Vagina (tissue), 2 donors: ENCODE results near the gene TERC. TPM values are rescaled to one million over a fixed set of nuclear protein-coding genes. Genes with fewer than 3 reads are reported as not detected.

ENCODE experiments used
- DNase-seq, 2 donors: peaks; one replicate each; pipeline ENCODE4 v3.0.0-alpha.2; 2017; ENCODE audit errors: extremely low spot score in 2 of 2
- H3K27ac ChIP-seq: fragments of 200-600 bp; sonication (generic); one replicate; pipeline ENCODE4 v1.5.1; 2019
- H3K27me3 ChIP-seq: fragments of 200-600 bp; sonication (generic); one replicate; pipeline ENCODE4 v1.5.1; 2019
- H3K36me3 ChIP-seq, 2 donors: fragments of 200-600 bp; sonication (generic); one replicate each; pipeline ENCODE4 v1.5.1; 2017 to 2019
- H3K4me1 ChIP-seq: fragments of 200-600 bp; sonication (generic); one replicate; pipeline ENCODE4 v1.5.1; 2019
- H3K4me3 ChIP-seq, 2 donors: fragments of 200-600 bp; sonication (generic); 1 replicate in 1 of 2; 2 replicates in 1 of 2; pipeline ENCODE4 v1.5.1; 2016 to 2019
- H3K9me3 ChIP-seq: fragments of 200-600 bp; sonication (generic); one replicate; pipeline ENCODE4 v1.5.1; 2019
- POLR2A ChIP-seq, 2 donors: fragments of 450-650 bp; IDR thresholded peaks; one replicate each; pipeline ENCODE4 v1.6.1; 2017; ENCODE audit warnings: antibody characterized with exemption in 2 of 2, mild to moderate bottlenecking in 2 of 2, moderate library complexity in 2 of 2
- POLR2AphosphoS5 ChIP-seq, 2 donors: sonication (generic); formaldehyde crosslinking; IDR thresholded peaks; one replicate each; pipeline ENCODE4 v1.9.0; 2017; ENCODE audit warnings: antibody characterized with exemption in 2 of 2, mild to moderate bottlenecking in 2 of 2, low read depth in 1 of 2; ENCODE audit not compliant: insufficient read depth in 1 of 2
- intact Hi-C: fragments of 100-400 bp; cut with DNase I; formaldehyde crosslinking; loops from one replicate; pipeline ENCODE4 v1.15.1; 2023
- total RNA-seq: library from RNA; depleted of rRNA; stranded (reverse); fragments of >200 nt; gene quantifications from one replicate; pipeline ENCODE4 v1.2.3, GENCODE V29; 2016
- TF ChIP-seq, protein P1 (sequence below), 3 experiments: fragments of 450-650 bp in 2 of 3; fragments of 200-600 bp in 1 of 3; sonication (generic) in 1 of 3; IDR thresholded peaks; one replicate each; pipeline ENCODE4 v1.5.1; 2017 to 2019; ENCODE audit warnings: antibody characterized with exemption in 3 of 3, mild to moderate bottlenecking in 2 of 3, moderate library complexity in 2 of 3

TERC gene
- total RNA-seq, 1 donor from 2014 or later = 204 TPM

DNA sequence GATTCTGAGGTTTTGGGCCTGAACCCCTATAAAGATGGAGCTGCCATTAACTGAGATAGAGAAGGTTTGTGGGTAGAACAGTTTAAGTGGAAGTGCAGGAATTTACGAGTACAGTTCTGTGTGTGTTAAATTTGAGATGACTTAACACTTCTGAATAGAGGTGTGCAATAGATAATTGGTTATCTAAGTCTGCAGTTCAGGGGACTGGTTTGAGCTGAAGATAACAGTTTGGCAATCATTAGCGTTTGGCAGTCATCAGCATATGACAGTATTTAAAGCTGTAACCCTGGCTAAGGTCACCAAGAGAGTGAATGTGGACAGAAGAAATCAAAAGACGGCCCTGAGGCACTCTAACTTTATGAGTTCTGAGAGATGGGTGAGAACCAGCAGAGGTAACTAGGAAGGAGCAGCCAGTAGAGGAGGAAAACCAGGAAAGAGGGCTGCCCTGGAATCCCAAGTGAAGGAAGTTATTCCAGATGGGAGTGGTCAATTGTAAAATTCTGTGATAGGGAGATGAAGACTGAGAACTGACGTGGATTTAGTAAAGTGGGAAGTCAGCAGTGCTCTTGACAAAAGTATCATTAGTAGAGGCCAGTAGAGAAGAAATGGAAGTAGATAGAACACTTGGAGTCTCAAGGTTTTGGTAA, 16.5 kb upstream of the TERC start:
- H3K36me3 ChIP-seq = peaks cover 0 to 72% of the 10 kb centered on the region in 2 donors
- no peaks in the 10 kb centered on the region for H3K27me3 ChIP-seq
- no peaks in the 10 kb centered on the region for H3K9me3 ChIP-seq
- DNase-seq = no peak
- intact Hi-C loops = no loop called here
- no peak overlapping the region for H3K27ac ChIP-seq
- no peak for TF ChIP-seq POLR2A (IDR thresholded peaks at IDR 0.05)
- no peak for TF ChIP-seq POLR2AphosphoS5 (IDR thresholded peaks at IDR 0.05; ENCODE audit: insufficient read depth in 1 of 2, low read depth in 1 of 2)
- TF ChIP-seq, protein P1, sequence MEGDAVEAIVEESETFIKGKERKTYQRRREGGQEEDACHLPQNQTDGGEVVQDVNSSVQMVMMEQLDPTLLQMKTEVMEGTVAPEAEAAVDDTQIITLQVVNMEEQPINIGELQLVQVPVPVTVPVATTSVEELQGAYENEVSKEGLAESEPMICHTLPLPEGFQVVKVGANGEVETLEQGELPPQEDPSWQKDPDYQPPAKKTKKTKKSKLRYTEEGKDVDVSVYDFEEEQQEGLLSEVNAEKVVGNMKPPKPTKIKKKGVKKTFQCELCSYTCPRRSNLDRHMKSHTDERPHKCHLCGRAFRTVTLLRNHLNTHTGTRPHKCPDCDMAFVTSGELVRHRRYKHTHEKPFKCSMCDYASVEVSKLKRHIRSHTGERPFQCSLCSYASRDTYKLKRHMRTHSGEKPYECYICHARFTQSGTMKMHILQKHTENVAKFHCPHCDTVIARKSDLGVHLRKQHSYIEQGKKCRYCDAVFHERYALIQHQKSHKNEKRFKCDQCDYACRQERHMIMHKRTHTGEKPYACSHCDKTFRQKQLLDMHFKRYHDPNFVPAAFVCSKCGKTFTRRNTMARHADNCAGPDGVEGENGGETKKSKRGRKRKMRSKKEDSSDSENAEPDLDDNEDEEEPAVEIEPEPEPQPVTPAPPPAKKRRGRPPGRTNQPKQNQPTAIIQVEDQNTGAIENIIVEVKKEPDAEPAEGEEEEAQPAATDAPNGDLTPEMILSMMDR (IDR thresholded peaks at IDR 0.05) = no peak
- peaks cover 9% of the 10 kb centered on the region for H3K4me1 ChIP-seq
- no peak overlapping the region for H3K4me3 ChIP-seq

DNA sequence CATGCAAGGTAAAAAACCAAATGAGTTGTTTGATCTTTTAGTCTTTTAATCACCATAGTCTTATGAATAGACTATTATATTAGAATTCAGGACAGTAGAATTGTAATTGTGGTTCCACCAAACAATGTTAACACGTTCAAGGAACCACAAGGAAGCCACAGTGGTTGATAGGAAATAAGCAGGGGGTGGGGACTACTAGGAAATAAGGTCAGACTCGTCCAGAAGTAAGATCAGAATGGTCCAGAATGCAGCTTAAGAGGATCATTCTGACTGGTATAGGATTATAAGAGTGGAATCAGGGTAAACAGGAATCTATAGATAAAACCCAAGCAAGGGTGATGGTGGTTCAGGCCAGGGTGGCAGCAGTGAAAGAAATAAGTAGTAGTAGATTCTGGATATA, 15.9 kb upstream of the TERC start:
- Histone ChIP-seq H3K9me3 (no peaks in the 10 kb centered on the region), H3K27me3 (no peaks in the 10 kb centered on the region), H3K36me3 (peaks cover 0 to 66% of the 10 kb centered on the region in 2 donors), H3K4me3 (no peak overlapping the region), H3K27ac (no peak overlapping the region), H3K4me1 (peaks cover 13% of the 10 kb centered on the region)
- intact Hi-C loops = no loop called here
- DNase-seq = no peak
- TF ChIP-seq POLR2A (IDR thresholded peaks at IDR 0.05) (no peak), POLR2AphosphoS5 (IDR thresholded peaks at IDR 0.05; ENCODE audit: insufficient read depth in 1 of 2, low read depth in 1 of 2) (no peak)
- TF ChIP-seq, protein P1 (IDR thresholded peaks at IDR 0.05) = no peak

DNA sequence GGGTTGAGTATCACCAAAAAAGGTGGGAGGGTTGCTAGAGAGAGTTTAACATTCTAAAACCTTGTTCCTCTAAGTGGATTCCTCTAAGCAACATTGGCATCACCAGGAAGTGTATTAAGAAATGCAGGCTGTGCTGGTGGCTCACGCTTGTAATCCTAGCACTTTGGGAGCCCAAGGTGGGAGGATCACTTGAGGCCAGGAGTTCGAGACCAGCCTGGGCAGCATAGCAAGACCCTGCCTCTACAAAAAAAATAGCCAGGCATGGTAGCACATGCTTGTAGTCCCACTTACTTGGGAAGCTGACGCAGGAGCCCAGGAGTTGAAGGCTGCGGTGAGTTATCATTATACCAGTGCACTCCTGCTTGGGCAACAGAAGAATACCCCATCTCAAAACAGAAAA, 13.0 kb upstream of the TERC start:
- intact Hi-C loops = no loop called here
- peaks cover 34% of the 10 kb centered on the region for H3K4me1 ChIP-seq
- TF ChIP-seq POLR2A (IDR thresholded peaks at IDR 0.05) (no peak), POLR2AphosphoS5 (IDR thresholded peaks at IDR 0.05; ENCODE audit: insufficient read depth in 1 of 2, low read depth in 1 of 2) (no peak)
- TF ChIP-seq, protein P1 (IDR thresholded peaks at IDR 0.05) = no peak
- DNase-seq = no peak
- no peaks in the 10 kb centered on the region for H3K27me3 ChIP-seq
- H3K36me3 ChIP-seq = peaks cover 0 to 50% of the 10 kb centered on the region in 2 donors
- H3K9me3 ChIP-seq = no peaks in the 10 kb centered on the region
- no peak overlapping the region for H3K27ac ChIP-seq
- no peak overlapping the region for H3K4me3 ChIP-seq

DNA sequence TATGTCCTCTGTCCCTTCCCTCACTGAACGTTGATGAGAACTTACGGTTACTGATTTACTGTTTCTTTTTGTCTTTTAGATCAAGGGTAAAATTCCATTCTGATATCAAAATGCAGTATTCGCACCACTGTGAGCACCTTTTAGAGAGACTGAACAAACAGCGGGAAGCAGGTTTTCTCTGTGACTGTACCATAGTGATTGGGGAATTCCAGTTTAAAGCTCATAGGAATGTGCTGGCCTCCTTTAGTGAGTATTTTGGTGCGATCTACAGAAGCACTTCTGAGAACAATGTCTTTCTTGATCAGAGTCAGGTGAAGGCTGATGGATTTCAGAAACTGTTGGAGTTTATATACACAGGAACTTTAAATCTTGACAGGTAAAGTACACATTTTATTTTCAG, 9.3 kb upstream of the TERC start:
- intact Hi-C loops = no loop called here

More for the DNA sequence above, 9.3 kb upstream of the TERC start:
- peaks cover 25% of the 10 kb centered on the region for H3K4me1 ChIP-seq
- no peaks in the 10 kb centered on the region for H3K9me3 ChIP-seq
- DNase-seq = no peak
- TF ChIP-seq POLR2AphosphoS5 (IDR thresholded peaks at IDR 0.05; ENCODE audit: insufficient read depth in 1 of 2, low read depth in 1 of 2) (no peak), POLR2A (IDR thresholded peaks at IDR 0.05) (no peak)
- TF ChIP-seq, protein P1 (IDR thresholded peaks at IDR 0.05) = no peak
- H3K27me3 ChIP-seq = no peaks in the 10 kb centered on the region
- H3K4me3 ChIP-seq = peak overlapping the region; percentile 78 to 91
- peak overlapping the region; percentile 100 for H3K27ac ChIP-seq
- H3K36me3 ChIP-seq = peaks cover 0 to 16% of the 10 kb centered on the region in 2 donors
